Forelimb muscle (tissue), 1 donor: ENCODE measurements around the gene CMPK1. TPM values are rescaled to one million over a fixed set of nuclear protein-coding genes. Genes with fewer than 3 reads are reported as not detected.

Experiments
- DNase-seq: peaks from one replicate; pipeline ENCODE4 v3.0.0-alpha.2; 2013; ENCODE audit warnings: low read depth
- polyA plus RNA-seq: library from polyadenylated mRNA; unstranded; fragments of 120-200 nt; gene quantifications from one replicate; pipeline ENCODE4 v1.2.1, GENCODE V29; 2013; ENCODE audit not compliant: insufficient read length

The CMPK1 gene
- polyA plus RNA-seq, 1 donor, result 67.8 TPM

- no peak for DNase-seq
Observed at GRCh38 chr1:47395433-47395832, 61.8 kb downstream of the CMPK1 start.

DNA sequence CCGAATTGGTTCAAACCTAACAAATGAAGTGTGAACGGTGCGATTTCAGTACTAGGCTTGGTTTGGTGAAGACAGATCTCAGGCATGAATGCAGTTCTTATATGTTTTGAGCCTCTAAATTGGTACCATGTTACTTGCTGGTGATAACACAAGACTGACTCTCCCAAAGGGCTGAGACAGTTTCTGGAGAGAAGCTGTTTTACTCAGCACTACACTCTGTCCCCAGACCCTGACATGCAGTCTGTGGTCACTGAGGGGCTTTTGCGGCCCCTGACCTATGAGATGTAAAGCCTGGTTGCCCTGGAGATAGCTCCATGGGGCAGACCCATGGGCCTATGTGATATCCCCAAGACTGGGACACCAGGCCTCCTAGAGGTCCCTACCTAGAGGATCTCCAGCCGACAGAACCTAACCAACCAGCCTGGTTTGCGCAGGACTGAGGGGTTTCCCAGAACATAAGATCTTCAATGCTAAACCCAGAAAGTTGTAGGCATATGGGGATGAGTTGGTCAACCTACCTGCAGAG is 63.1 kb downstream of the CMPK1 start:
- no peak for DNase-seq

- no peak for DNase-seq
Observed at GRCh38 chr1:47399138-47399845, 65.7 kb downstream of the CMPK1 start.

DNA sequence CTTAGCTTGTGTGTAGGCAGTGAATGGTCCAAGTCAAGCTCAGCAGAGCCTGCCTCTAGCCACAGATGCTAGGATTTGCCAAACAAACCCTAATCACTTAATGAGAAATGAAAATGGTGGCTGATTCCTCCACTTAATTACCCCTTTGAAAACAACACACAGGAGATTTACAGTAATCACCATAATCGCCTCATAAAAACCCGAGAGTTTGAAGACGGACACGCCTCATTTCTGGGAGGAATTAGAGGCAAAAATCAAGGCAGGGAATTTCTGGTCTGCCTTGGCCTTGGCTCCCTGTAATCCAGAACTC is 66.2 kb downstream of the CMPK1 start:
- DNase-seq, result no peak

- DNase-seq, result no peak
Observed at GRCh38 chr1:47401761-47402160, 68.2 kb downstream of the CMPK1 start.

GRCh38 chr1:47402591-47402990 is 69.0 kb downstream of the CMPK1 start:
- no peak for DNase-seq

DNA sequence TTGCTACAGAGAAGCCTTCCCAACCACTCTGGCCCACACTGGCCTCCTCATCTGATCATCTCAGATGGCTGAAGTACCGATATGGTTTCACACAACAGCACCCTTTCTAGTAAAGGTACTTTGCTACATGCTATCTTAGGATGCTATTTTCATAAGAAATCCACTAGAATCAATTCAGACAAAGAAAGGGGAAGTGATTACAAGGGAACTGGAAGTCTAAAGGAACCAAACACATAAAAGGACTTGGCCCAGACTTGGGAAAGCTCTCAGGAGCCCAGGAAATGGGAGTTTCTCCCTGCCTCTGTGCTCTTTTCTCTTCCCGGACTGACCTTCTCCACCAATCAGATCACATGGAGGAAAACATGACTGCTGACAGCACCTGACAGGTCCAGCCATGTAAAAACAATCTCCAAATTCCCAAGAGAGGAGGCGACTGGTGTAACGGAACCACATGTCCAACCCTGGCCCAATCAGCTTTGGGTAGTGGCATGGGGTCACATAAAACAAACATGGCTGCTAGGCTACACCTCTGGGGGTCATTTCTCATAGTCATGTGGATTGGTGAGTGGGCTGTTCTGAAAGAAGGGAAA is 69.8 kb downstream of the CMPK1 start:
- DNase-seq, result no peak

GRCh38 chr1:47405697-47406096 is 72.1 kb downstream of the CMPK1 start:
- no peak for DNase-seq

- DNase-seq, result no peak
Observed at GRCh38 chr1:47406966-47407365, 73.4 kb downstream of the CMPK1 start.

DNA sequence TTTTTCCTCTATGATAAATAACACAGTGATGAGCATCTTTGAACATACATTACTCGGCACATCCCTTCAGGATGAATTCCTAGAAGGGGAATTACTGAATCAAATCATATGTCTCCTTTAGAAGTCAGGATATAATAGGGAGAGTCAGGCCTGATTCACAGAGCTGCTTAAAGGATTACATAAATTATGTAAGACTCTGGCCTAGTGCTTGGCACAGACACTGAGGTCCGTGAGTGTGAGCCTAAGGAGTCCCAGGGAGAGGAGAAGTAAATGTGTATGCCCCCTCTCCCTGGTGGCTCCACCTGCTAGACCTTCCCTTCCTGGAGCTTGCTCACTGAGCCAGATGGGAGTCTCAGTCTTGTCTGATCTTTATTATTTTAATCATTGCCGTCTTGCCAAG is 73.9 kb downstream of the CMPK1 start:
- no peak for DNase-seq

- DNase-seq, result no peak
Observed at GRCh38 chr1:47409311-47410067, 75.9 kb downstream of the CMPK1 start.

DNA sequence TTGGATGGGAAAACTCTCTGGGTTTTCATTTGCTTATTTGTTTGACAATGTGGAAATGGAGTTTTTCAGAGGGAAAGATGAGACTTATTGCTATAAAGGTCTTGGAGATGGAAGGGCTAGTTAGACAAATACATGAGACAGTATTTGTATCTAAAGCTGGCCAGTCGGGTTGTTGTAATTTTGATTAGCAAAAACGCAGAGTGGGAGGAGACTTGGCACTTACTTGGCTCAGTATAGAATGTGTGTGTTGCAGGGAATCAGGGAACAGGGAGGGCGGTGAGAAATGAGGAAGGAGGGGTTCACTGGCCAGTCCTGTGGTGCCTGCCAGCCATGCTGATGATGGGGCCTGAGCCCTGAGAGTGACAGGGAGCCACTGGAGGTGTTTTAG is 76.5 kb downstream of the CMPK1 start:
- no peak for DNase-seq

- DNase-seq, result no peak
Observed at GRCh38 chr1:47411436-47411835, 77.8 kb downstream of the CMPK1 start.

GRCh38 chr1:47412437-47412836 is 78.8 kb downstream of the CMPK1 start:
- DNase-seq, result no peak

- DNase-seq, result no peak
Observed at GRCh38 chr1:47415728-47416318, 82.2 kb downstream of the CMPK1 start, which contains the start of gene FOXE3. FOXE3 (plus strand) TSS chr1:47416285; CDS start chr1:47416316, 31 bp downstream.

DNA sequence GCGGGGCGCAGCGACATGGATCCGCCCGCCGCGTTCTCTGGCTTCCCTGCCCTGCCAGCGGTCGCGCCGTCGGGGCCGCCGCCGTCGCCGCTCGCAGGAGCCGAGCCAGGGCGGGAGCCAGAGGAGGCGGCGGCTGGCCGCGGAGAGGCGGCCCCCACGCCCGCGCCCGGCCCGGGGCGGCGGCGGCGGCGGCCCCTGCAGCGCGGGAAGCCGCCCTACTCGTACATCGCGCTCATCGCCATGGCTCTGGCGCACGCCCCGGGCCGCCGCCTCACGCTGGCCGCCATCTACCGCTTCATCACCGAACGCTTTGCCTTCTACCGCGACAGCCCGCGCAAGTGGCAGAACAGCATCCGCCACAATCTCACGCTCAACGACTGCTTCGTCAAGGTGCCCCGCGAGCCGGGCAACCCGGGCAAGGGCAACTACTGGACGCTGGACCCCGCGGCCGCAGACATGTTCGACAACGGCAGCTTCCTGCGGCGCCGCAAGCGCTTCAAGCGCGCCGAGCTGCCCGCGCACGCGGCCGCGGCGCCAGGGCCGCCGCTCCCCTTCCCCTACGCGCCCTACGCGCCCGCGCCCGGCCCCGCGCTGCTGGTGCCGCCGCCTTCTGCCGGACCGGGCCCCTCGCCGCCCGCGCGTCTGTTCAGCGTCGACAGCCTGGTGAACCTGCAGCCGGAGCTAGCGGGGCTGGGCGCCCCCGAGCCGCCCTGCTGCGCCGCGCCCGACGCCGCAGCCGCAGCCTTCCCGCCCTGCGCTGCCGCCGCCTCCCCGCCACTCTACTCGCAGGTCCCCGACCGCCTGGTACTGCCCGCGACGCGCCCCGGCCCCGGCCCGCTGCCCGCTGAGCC is 83.0 kb downstream of the CMPK1 start:
- no peak for DNase-seq

DNA sequence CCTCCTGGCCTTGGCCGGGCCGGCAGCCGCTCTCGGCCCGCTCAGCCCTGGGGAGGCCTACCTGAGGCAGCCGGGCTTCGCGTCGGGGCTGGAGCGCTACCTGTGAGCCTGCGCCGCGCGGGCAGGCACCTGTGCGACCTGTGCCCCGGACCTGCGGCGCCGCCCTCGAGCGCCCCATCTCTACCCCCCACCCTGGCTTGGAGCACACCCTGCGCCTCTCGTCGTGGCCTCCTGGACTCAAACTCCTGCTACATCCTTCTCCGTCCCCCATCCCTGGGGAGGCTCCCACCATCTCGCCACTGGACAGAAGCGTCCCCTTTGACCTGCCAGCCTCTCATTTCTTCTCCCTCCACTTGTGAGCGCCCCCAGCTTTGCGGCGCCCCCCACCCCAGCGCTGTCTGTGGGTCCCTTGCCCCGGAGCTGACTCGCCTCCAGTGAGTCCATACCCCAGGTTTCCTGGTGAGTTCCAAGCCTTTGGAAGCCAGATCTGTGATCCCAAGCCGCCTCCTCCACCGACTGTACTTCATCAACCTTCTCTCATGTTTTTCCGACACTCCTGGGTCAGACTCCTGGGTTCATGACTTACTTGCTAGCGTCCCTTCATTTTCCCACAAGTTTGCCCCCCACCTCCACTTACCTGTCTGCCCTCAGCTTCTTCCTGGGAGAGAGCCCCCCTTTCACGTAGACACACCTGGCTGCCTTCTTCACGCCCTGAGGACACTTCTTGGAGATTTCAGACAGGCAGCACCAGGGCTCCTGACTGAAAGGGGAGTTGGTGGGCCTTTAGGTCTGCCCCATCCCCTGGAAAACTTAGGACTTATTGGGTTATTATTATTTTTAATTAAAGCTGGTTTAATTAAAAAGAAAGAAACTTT is 83.8 kb downstream of the CMPK1 start:
- DNase-seq, result no peak

GRCh38 chr1:47418122-47418521 is 84.5 kb downstream of the CMPK1 start:
- no peak for DNase-seq

- DNase-seq, result no peak
Observed at GRCh38 chr1:47418681-47419325, 85.2 kb downstream of the CMPK1 start.

DNA sequence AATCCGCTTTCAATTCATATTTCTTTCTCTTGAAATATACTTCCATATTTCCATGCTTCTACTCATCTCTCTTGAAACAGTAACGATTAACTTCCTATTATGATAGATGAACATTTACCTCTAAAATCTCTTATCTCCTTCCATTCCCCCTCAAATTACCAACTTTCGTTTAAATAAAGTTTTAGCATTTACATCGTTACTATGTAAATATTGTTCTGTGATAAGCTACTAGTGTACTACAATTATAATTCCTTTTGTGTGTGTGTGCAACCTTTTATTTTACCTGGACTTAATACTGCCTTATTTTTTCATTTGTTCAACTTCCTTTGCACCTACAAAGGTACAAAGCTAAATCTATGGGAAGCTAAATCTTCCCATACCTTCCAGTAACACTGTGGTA is 87.0 kb downstream of the CMPK1 start:
- DNase-seq, result no peak
